HG02852 (cell line): ENCODE measurements around the gene HPCAL4.

Experiments used
- ATAC-seq: cut with Tn5 transposase; IDR thresholded peaks from one replicate; pipeline ENCODE4 v1.9.1; 2021; ENCODE audit warnings: mild to moderate bottlenecking, moderate library complexity; ENCODE audit not compliant: unreplicated experiment

Gene HPCAL4

DNA sequence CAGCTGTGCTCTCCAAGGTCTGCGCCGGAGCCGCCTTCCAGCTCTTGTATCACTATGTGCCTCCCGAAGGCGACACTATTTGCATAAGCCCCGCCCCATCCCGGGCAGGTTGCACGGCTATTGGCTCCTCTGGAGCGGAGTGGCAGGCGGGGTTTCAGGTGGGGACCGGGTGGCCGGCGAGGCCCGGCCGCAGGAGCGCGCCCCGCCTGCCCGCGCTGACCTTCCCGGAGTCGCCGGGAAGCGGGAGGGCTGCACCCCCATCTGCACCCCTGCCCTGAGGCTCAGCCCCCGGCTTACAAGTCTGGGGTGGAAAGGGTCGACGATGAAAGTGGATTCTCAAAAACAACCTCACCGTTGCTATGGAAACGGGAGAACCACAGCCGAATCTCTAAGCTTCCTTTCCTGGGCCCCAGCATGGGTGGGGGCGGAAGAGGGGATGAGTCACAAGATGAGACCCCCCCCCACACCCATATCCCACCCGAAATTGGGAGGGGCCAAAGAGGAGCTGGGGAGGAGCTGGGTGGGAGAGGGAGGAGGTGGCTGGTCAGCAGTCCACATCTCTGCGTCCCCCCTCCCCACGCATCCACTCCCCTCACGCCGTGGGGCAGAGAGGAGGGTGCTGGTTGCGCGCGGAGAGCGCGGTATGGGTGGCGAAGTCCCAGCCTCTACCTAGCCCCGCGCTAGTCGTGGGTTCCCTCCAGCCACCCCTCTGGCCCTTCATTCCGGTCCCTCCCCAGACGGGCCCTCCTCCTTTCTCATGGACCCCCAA lies at the start of gene HPCAL4:
HPCAL4 (minus strand) TSS at position 51 of the 769 bp plus-strand sequence. CDS start 6,830 bp downstream, outside the sequence.
- peak; percentile 94 for ATAC-seq

DNA sequence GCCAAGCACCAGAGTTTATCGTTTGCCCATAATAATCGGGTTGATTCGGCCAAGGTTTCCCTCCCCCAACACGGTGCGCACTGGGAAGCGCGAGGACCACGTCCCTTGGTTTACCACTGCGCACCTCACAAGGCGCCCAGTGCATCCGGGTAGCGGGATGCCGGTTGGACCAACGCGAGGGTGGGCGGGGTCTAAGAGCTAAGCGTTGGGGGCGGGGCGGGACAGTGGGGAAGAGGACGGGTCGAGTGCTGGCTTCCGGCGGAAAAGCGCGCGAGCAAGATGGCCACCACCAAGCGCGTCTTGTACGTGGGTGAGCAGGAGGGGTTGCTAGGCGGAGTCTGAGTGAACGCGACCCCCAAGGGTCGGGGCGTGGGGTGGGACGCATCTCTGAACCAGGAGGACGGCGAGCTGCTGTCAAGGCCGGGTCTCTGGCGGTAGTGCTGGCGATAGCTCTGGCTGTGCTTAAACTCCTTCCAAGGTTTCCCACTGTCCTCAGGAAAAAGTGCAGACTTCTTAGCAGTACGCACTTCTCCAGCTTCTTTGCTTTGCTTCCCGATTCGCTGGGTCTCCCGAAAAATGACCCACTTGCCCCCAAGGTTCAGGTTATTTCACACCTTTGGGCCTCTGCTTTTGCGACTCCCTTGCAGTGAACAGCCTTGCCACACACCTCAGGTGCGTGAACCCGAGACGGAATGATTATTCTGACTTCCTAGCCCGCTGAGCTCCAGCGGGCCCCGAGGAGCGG lies 47.6 kb upstream of the HPCAL4 start, which contains the start of gene PPIE:
PPIE (plus strand) TSS at position 261 of the 745 bp plus-strand sequence; CDS start at position 280, 19 bp downstream.
- ATAC-seq: peak; percentile 87

DNA sequence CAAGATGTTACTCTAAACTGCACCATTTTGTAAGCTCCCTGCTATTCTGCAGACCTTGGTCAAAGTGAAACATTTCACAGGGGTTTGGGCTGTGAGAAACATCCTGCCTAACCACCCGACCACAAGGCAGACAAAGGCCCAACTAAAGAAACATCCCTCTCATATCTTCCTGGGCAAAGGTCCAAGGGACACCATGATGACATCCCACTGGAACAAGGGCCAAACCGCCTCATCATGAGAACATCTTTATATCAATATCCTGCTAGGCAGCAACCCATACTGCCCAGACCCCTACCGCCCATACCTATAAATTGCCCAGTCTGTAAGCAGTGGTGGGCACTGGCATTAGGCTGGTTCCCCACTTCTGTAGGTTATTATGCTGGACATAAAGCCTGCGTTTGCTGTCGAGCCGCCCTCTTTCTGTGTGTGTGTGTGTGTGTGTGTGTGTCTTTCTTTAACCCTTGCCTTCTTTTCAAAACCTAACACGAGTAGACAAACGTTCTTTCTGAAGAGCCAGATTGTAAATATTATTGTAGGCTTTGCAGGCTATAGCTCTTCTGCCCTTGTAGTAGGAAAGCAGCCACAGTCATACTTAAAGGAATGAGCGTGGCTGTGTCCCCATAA lies 46.4 kb upstream of the HPCAL4 start:
- ATAC-seq: no peak

DNA sequence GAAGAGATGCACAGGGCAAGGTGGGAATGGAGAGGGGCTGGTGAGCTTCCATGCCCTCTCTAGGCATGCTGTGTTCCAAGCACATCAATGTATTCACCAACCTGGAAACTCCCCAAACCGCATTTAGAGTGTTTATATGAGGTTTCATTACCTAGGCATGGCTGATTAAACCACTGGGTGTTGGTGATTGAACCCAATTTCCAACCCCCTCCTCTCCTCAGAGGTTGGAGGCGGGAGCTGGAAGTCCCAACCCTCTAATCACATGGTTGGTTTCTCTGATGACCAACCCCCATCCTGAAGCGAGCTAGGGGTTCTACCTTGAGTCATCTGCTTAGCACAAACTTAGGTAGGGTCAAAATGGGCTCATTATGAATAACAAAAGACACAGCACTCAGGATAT lies 44.5 kb upstream of the HPCAL4 start:
- ATAC-seq: no peak

DNA sequence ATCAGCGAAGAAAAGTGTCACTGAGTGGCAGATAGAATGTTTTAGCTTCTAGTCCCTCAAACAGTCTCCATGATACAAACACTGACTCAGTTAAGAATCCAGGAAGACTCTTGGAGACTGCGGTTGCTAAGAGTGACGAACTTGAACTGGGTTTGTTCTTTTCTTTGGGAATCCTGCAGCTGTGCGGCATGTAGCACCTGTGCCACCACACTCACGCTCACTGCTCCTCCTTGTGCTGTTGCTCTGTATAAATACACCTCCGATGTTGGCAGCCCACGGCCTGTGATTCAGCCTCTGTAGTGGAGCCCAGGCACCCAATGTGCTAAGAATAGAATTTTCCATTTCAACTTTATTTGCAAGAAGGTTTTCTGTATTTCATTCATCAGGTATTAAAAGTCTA lies 41.9 kb upstream of the HPCAL4 start:
- no peak for ATAC-seq

DNA sequence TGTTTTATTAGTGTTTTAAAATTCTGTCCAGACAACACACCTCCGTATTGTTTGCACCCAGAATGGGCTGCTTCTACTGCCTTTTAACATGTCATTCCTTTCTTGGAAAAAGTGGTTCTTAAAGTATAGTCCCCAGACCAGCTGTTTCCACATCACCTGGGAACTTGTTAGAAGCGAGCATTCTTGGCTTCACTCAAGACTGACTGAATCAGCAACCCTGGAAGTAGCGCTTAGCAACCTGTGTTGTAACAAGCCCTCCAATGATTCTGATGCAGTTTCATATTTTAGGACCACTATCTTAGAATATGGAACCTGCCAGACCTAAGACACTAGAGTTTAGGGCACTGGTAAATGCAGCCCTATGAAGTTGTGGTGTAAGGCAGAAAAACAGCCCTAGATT lies 41.5 kb upstream of the HPCAL4 start:
- no peak for ATAC-seq

DNA sequence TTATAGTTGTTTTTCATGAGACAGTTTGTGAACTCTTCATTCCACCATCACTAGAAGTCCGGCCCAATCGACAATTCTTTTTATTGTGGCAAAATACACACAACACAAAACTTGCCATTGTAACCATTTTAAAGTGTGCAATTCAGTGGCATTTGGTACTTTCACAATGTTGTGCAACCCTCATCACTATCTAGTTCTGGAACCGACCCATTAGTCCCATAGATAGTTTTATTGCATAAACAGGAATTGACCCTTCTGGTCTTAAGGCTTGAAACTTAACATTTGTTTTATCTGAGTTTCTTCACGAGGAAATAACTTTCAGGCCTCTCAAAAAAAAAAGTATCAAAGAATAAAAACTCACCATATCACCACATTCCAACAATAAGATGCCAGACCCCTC lies 38.6 kb upstream of the HPCAL4 start:
- ATAC-seq: no peak

DNA sequence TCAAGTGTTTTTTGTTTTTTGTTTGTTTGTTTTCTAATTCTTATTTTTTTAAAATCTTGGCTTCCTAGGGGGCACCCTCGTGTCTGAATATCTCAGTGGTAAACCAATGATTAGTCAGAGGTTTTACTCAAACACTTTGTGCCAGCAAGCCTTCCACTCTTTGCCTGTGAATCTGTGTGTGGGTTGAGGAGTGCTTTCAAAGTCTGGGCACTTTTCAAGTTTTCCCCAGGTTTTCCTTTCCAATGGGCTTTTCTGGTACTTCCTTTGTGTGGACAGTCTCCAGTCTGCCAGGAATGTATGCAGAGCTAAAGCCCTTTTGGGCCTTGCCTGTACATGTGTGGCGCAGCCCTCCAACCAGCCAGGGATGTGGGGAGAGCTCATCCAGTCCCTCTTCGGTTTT lies 37.8 kb upstream of the HPCAL4 start:
- no peak for ATAC-seq

DNA sequence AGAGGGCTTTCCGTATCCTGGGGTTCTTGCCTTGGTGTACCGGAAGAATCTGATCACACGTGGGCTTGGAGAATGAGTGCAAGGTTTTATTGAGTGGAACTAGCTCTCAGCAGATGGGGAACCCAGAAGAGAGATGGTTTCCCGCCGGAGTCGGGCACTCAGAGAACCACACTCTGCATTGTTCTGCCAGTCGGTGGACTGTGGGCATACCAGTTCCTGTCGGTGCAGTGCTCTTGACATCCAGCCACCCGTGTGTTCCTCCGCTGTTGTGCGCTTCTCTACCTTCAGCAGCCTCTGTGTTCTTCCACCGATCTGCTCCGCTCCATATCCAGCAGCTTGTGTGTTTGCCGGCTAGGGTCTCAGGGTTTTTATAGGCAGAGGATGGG lies 36.7 kb upstream of the HPCAL4 start:
- no peak for ATAC-seq

DNA sequence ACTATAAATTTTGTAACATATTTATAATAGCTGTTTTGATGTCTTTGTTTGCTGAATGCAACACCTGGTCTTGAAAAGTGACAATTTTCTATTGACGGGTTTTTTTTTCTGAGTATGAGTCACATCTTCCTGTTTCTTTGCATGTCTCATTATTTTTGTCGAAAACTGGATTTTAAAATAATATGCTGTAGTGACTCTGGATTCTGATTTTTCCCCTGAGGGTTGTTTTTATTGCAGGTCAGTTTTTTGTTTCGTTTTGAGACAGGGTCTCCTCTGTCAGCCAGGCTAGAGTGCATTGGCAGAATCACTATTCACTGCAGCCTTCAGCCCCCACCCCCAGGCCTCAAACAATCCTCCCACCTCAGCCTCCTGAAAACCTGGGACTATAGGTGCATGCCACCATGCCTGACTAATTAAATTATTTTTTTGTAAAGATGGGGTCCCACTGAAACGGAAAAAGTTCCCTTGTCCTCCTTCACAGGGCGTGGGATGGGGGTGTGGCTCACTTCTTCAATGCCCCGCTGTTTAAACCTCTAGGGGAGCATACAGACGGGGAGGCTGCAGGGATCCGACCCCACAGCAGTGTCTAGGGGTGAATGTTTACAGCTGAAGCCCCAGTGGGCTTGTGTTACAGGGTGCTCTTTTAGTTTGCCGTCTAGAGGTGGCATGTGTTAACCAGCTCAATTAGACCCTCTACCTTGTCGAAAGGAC lies 36.1 kb upstream of the HPCAL4 start:
- ATAC-seq: no peak

DNA sequence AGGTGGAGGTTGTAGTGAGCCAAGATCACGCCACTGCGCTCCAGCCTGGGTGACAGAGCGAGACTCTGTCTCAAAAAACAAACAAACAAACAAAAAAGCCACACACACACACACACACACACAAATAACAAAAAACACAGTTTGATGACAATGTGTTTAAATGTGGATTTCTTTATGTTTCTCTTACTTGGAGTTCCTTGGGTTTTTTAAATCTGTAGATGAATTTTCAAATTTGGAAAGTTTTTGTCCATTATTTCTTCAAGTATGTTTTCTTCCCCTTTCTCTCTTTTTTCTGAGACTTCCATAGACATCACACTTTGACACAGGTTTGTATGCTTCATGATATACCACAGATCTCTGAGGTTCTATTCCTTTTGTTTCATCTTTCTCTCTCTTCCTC lies 35.4 kb upstream of the HPCAL4 start:
- ATAC-seq: no peak

DNA sequence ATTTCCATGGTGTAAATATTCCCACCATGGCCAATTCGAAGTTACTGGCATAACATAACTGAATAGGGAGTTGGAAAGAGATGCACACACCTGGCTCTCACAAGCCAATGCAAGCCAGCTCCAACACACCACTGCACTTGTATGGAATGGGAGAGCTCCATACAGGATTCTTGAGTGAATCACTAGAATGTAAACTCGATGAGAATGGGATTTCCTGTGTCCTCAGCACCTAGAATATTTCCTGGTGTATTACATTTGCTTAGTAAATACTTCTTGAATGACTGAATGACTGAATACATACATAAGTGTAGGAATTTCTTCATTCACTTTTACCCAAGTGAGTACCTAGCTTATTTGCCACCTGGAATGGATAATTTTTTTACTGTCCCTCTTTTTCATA lies 31.3 kb upstream of the HPCAL4 start:
- no peak for ATAC-seq

DNA sequence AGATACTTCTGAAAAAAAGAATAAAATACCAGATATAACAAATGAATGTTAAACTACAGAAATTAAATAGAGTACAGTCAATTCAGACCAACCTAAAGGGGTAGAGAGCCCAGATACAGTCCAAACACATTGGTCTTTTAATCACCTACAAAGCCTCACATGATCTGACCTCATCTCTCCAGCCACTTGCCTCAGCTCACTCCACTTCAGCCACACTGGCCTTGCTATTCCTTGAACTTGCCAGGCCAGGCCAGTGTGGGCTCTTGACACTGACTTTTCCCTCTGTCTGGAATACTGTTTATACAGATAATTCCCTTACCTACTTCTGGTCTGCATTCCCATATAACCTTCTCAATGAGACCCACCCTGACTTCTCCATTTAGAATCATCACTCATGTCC lies 30.4 kb upstream of the HPCAL4 start:
- ATAC-seq: no peak

DNA sequence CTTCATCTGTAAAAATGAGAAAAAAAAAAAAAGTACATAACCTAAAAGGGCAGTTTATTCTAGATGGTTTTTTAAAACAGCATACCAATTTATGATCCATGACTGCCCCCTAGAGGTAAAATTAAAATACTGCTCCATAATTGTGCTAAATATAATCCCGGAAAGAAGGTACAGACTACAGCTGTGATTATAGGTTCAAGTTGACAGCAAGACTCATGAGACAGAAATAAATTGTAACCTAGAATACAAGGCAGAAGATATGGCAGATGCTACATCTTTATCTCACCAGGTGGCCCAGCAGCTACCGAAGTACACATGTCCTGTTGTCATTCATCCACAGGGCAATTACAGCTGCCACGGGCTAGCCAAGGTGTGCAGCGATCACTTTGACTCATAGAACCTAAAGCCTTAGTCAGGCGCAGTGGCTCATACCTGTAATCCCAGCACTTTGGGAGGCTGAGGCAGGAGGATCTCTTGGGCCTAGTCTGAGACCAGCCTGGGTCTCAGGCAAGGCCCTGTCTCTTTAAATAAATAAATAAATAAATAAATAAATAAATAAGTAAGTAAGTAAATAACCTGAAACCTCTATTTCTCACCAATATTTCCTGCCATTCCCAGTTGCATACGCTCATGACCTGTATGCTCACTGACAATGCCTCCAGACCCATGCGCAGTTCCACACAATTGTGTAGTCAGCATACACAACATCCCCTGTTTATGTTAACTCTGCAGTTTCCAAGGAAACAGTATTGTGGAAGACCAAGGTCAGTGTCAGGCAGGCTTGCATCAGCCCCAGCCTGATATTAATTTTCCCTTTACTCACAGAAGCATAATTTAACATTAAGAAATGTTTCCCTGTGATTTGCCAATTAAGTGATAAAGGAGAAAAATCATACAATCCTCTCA lies 29.1 kb upstream of the HPCAL4 start:
- no peak for ATAC-seq

DNA sequence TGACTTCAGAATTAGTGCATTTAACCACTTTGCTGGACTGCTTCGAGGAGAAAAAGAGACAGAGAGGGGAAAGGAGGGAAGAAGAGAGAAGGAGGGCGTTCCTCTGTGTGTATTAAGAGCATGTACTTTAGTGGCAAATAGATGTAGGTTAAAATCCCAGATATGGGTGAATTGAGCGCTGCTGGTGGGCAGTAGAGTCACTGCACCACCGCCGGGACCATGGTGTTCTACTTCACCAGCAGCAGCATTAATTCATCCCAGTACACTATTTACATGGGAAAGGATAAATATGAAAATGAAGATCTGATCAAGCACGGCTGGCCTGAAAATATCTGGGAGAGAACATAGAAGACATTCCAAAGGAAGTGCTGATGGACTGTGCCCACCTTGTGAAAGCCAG lies 26.6 kb upstream of the HPCAL4 start:
- no peak for ATAC-seq

DNA sequence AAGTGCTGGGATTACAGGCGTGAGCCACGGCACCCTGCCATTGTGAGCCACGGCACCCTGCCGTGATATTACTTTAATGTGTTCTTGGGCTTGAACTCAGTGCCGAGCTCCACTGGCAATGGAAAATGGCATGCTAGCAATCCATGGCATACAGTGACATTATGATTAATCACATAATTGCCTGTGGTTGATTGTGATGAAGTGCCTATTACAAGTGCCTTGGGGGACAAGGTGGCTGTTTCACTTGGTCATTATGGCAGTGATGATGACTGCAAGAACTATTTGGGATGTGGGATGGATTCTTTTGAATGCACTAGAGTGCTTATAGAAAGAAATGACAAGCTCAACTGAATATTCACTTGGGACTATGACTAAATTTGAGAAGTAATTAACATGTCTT lies 22.3 kb upstream of the HPCAL4 start:
- ATAC-seq: no peak

DNA sequence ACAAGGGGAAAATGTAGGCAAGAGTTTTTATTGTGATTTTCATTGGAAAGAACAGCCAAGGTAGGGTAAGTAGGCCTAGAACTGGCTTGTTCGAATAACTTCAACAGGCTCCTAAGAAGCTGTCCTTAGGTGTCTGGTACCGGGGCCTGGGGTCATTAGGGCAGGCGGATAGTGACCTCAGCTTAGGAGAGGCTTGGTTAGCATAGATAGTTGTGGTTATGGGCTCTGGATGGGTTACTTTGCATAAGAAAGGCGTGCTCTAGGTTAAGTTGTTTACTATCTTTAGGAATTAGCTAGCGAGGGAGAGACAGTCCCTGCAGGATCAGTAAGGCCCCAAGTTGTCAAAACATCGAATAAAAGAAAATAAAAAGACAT lies 20.7 kb upstream of the HPCAL4 start:
- ATAC-seq: no peak

DNA sequence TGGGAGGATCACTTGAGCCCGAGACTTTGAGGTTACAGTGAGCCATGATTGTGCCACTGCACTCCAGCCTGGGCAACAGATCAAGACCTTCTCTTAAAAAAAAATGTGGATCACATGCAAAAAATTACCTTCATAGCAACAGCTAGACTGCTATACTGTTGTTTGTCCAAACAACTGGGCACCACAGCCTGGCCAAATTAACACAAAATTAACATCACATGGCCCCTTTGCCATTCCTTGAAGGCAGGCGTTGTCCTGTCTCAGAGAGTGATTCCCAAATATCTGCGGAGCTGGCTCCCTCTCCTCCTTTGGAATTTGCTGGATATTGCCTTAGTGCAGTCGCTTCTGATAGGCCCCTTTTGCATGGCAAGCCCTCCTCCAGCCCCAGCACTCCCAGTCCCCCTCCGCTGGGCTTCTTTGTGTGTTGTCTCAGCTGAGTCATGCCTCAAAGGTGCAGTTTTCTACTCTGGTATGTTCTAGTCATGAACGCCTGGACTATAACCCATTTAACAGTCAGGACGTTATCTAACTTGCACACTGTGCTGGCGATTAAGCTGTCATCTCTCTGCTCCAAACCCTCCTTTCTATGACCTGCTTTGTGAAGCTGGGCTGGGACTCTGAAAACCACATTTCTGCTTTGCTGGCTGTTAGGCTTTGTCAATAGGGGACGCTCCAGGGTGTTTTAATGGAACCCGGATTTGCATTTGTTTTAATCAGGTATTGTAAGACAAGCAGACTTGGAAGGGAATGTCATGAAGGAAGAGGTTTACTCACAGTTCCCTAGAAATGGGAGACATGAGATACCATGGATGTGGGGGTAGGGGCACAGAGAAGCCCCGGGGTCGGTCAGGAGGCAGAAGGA lies 20.1 kb upstream of the HPCAL4 start:
- no peak for ATAC-seq

DNA sequence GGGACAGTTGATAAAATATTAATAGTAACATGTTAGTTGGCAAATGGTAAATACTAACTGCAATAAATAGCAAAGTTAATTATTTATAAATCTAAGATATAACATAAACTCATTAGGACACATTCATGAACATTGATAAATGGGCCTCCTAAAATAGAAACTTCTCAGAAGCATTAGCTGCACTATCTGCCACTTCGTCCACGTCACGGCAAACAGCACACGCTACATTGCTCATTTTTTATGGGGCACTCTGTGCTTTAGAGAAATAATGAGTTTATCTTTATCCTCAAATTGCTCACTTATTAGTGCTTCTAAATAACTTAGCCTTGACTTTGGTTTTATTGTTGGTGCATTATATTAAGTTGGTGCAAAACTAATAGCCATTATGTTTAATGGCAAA lies 16.3 kb upstream of the HPCAL4 start:
- no peak for ATAC-seq
